ENCODE measurements around the gene TMEM209. TPM values are rescaled to one million over a fixed set of nuclear protein-coding genes. Genes with fewer than 3 reads are reported as not detected.
"Not testable (repeated sequence)": the region's sequence is repeated elsewhere in the genome, so short reads cannot be mapped to it uniquely, and the experiment has no call there.

The TMEM209 gene
- total RNA-seq, 2 donors from 2014 or later = 11.9 to 21.5 TPM

- 40% methylated on average over 5 of the region's 5 CpGs for WGBS
- Histone ChIP-seq H3K27me3 (replicated peaks; ENCODE audit: insufficient read depth) (no peaks in the 10 kb centered on the region), H3K4me3 (no peak overlapping the region), H3K36me3 (no peaks in the 10 kb centered on the region), H3K9me3 (no peaks in the 10 kb centered on the region), H3K27ac (no peak overlapping the region), H3K4me1 (replicated peaks) (no peaks in the 10 kb centered on the region)
- TF ChIP-seq POLR2A (IDR thresholded peaks at IDR 0.05) (no peak), POLR2AphosphoS5 (IDR thresholded peaks at IDR 0.05) (no peak), CTCF (IDR thresholded peaks at IDR 0.05) (peak; percentile 42 to 82 (median 72))
- intact Hi-C loops (cut with DNase I) = no loop called here
- DNase-seq (ENCODE audit: low spot score) = peak; percentile 43
Observed at GRCh38 chr7:130242198-130243014, 37.2 kb upstream of the TMEM209 start.

- DNase-seq (ENCODE audit: low spot score) = no peak
- TF ChIP-seq POLR2AphosphoS5 (IDR thresholded peaks at IDR 0.05) = no peak
- no peak for TF ChIP-seq POLR2A (IDR thresholded peaks at IDR 0.05)
- TF ChIP-seq CTCF (IDR thresholded peaks at IDR 0.05) = no peak
- intact Hi-C loops (cut with DNase I) = no loop called here
Observed at GRCh38 chr7:130240240-130240639, 35.0 kb upstream of the TMEM209 start.

GRCh38 chr7:130236361-130236760, 31.2 kb upstream of the TMEM209 start:
- H3K4me3 ChIP-seq; intact Hi-C loops (cut with DNase I); DNase-seq (ENCODE audit: low spot score); H3K9me3 ChIP-seq; H3K36me3 ChIP-seq; H3K27ac ChIP-seq; H3K4me1 ChIP-seq (replicated peaks); H3K27me3 ChIP-seq (replicated peaks; ENCODE audit: insufficient read depth): not testable (repeated sequence)
- WGBS = 95% methylated on average over 4 of the region's 4 CpGs

More at GRCh38 chr7:130240240-130240639, 35.0 kb upstream of the TMEM209 start:
- H3K27ac ChIP-seq = no peak overlapping the region
- no peaks in the 10 kb centered on the region for H3K27me3 ChIP-seq (replicated peaks; ENCODE audit: insufficient read depth)
- H3K36me3 ChIP-seq = no peaks in the 10 kb centered on the region
- H3K4me1 ChIP-seq (replicated peaks) = no peaks in the 10 kb centered on the region
- H3K9me3 ChIP-seq = no peaks in the 10 kb centered on the region
- 91% methylated on average over 1 of the region's 1 CpG for WGBS
- no peak overlapping the region for H3K4me3 ChIP-seq

- DNase-seq (ENCODE audit: low spot score) = no peak
- Histone ChIP-seq H3K4me3 (no peak overlapping the region), H3K4me1 (replicated peaks) (no peaks in the 10 kb centered on the region), H3K36me3 (no peaks in the 10 kb centered on the region), H3K9me3 (no peaks in the 10 kb centered on the region), H3K27ac (no peak overlapping the region), H3K27me3 (replicated peaks; ENCODE audit: insufficient read depth) (no peaks in the 10 kb centered on the region)
- no peak for TF ChIP-seq POLR2AphosphoS5 (IDR thresholded peaks at IDR 0.05)
- TF ChIP-seq POLR2A (IDR thresholded peaks at IDR 0.05) = no peak
- WGBS = 63% methylated on average over 2 of the region's 2 CpGs
- intact Hi-C loops (cut with DNase I) = no loop called here
Observed at GRCh38 chr7:130234078-130234477, 28.9 kb upstream of the TMEM209 start.

GRCh38 chr7:130232209-130232608, 27.0 kb upstream of the TMEM209 start:
- intact Hi-C loops (cut with DNase I) = no loop called here
- no peak overlapping the region for H3K4me3 ChIP-seq
- H3K4me1 ChIP-seq (replicated peaks) = no peaks in the 10 kb centered on the region
- no peaks in the 10 kb centered on the region for H3K27me3 ChIP-seq (replicated peaks; ENCODE audit: insufficient read depth)
- no peaks in the 10 kb centered on the region for H3K9me3 ChIP-seq
- TF ChIP-seq CTCF (IDR thresholded peaks at IDR 0.05) = no peak
- no peak for DNase-seq (ENCODE audit: low spot score)
- WGBS = 95% methylated on average over 2 of the region's 2 CpGs
- H3K27ac ChIP-seq = no peak overlapping the region
- H3K36me3 ChIP-seq = no peaks in the 10 kb centered on the region

- 75% methylated on average over 6 of the region's 6 CpGs for WGBS
- TF ChIP-seq POLR2A (IDR thresholded peaks at IDR 0.05) = no peak
- no peak for TF ChIP-seq POLR2AphosphoS5 (IDR thresholded peaks at IDR 0.05)
- TF ChIP-seq CTCF (IDR thresholded peaks at IDR 0.05) = no peak
- no peaks in the 10 kb centered on the region for H3K9me3 ChIP-seq
- no peaks in the 10 kb centered on the region for H3K36me3 ChIP-seq
- H3K4me3 ChIP-seq = no peak overlapping the region
- no peaks in the 10 kb centered on the region for H3K27me3 ChIP-seq (replicated peaks; ENCODE audit: insufficient read depth)
- no peak overlapping the region for H3K27ac ChIP-seq
- intact Hi-C loops (cut with DNase I) = no loop called here
- no peaks in the 10 kb centered on the region for H3K4me1 ChIP-seq (replicated peaks)
- no peak for DNase-seq (ENCODE audit: low spot score)
Observed at GRCh38 chr7:130231792-130232191, 26.6 kb upstream of the TMEM209 start.

GRCh38 chr7:130229981-130230380, 24.8 kb upstream of the TMEM209 start:
- H3K4me1 ChIP-seq (replicated peaks); H3K9me3 ChIP-seq; H3K36me3 ChIP-seq; H3K4me3 ChIP-seq; H3K27ac ChIP-seq; intact Hi-C loops (cut with DNase I); DNase-seq (ENCODE audit: low spot score); H3K27me3 ChIP-seq (replicated peaks; ENCODE audit: insufficient read depth): not testable (repeated sequence)
- WGBS = 90% methylated on average over 26 of the region's 28 CpGs

All from prostate gland (tissue), 2 donors.